Stimulated activated naive CD4-positive, alpha-beta T cell (primary cell): Measurements from ENCODE around the gene CLEC16A.

Experiments
- DNase-seq, 6 experiments: peaks; one replicate each; lab custom pipeline; 2025; lab: John Stamatoyannopoulos, UW

The CLEC16A gene

GRCh38 chr16:11158018-11158417 lies 213.7 kb downstream of the CLEC16A start:
- DNase-seq: no peak

GRCh38 chr16:11159282-11159681 lies 214.9 kb downstream of the CLEC16A start:
- no peak for DNase-seq

GRCh38 chr16:11160676-11161115 lies 216.3 kb downstream of the CLEC16A start:
- DNase-seq: no peak

- no peak for DNase-seq
These were observed 217.1 kb downstream of the CLEC16A start for GRCh38 chr16:11161439-11161838.

- no peak for DNase-seq
These were observed 217.6 kb downstream of the CLEC16A start for GRCh38 chr16:11161974-11162373.

- no peak for DNase-seq
These were observed 218.4 kb downstream of the CLEC16A start for GRCh38 chr16:11162586-11163268.

- DNase-seq: no peak
These were observed 219.4 kb downstream of the CLEC16A start for GRCh38 chr16:11163761-11164261.

GRCh38 chr16:11164482-11165270 lies 220.3 kb downstream of the CLEC16A start:
- DNase-seq: no peak

GRCh38 chr16:11165349-11165748 lies 221.0 kb downstream of the CLEC16A start:
- DNase-seq: no peak

- no peak for DNase-seq
These were observed 221.7 kb downstream of the CLEC16A start for GRCh38 chr16:11165894-11166665.

GRCh38 chr16:11167581-11167980 lies 223.2 kb downstream of the CLEC16A start:
- no peak for DNase-seq

- no peak for DNase-seq
These were observed 224.2 kb downstream of the CLEC16A start for GRCh38 chr16:11168386-11169051.

- DNase-seq: no peak
These were observed 225.3 kb downstream of the CLEC16A start for GRCh38 chr16:11169641-11170040.

- no peak for DNase-seq
These were observed 225.8 kb downstream of the CLEC16A start for GRCh38 chr16:11170201-11170600.

- DNase-seq: no peak
These were observed 226.5 kb downstream of the CLEC16A start for GRCh38 chr16:11170696-11171447.

- DNase-seq: no peak
These were observed 227.0 kb downstream of the CLEC16A start for GRCh38 chr16:11171448-11171709.

GRCh38 chr16:11171757-11172299 lies 227.5 kb downstream of the CLEC16A start:
- no peak for DNase-seq

GRCh38 chr16:11173426-11173825 lies 229.1 kb downstream of the CLEC16A start:
- no peak for DNase-seq

GRCh38 chr16:11174141-11174540 lies 229.8 kb downstream of the CLEC16A start:
- DNase-seq: no peak

GRCh38 chr16:11175106-11175786 lies 230.9 kb downstream of the CLEC16A start:
- DNase-seq: no peak
